ENCODE data around the gene GCN1.

- TF ChIP-seq CTCF (IDR thresholded peaks at IDR 0.05; ENCODE audit: poor library complexity) (no peak), EZH2 (IDR thresholded peaks at IDR 0.05; ENCODE audit: borderline replicate concordance) (no peak)
Observed at GRCh38 chr12:120204171-120204570, 9.7 kb upstream of the GCN1 start.
